ENCODE results near the gene EID1. TPM values are rescaled to one million over a fixed set of nuclear protein-coding genes. Genes with fewer than 3 reads are reported as not detected.

EID1 gene
- total and polyA plus RNA-seq, 2 donors (not counting 3 experiments of a cell fraction or from before 2014, with no cell fraction given), result 146 to 155 TPM

DNA sequence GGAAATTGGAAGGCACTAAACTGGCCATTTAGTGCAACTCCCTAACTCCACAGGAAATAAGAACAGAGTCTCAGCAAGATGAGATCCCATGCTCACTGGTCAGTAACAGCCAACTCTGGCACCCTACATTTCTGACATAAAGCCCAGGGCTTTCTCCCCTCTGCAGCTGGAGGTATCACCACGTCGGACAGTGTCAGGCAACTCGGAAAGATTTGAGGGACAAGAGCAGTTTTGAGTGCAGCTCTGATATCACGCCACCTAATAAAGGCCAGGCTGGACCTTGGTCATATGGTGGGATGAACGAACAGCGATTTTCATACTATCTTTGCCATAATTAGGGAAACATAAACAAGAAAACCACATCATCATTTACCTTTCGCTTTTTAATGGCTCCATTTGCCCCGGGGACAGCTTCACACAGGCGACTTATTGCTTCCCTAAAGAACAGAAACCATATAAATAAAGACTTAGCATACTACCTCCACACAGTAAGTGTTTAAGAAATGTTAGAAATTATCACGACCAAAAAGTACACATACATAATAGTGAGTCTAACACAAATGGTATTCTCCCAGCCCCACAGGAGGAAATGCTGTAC, 12.5 kb downstream of the EID1 start:
- no peak overlapping the region for H2AFZ ChIP-seq (ENCODE audit: low read depth, low read length)
- no peaks in the 10 kb centered on the region for H3K9me1 ChIP-seq (replicated peaks; ENCODE audit: control insufficient read depth, extremely low read depth, insufficient read depth, low read length)
- no peak overlapping the region for H3K27ac ChIP-seq (ENCODE audit: insufficient read depth, low read depth, low read length)
- no TSS peak for BruUV-seq (replicated peaks)
- no peaks in the 10 kb centered on the region for H3K36me3 ChIP-seq (ENCODE audit: control insufficient read depth in 2 of 2, extremely low read depth in 1 of 2, insufficient read depth in 2 of 2, low read length in 2 of 2)
- H3K79me2 ChIP-seq (ENCODE audit: control insufficient read depth, insufficient read depth, low read length), result no peaks in the 10 kb centered on the region
- no peak for FAIRE-seq
- intact Hi-C loops (cut with micrococcal nuclease) (no loop called here), dilution Hi-C loops (cut with MboI; ENCODE audit: extremely low pct_ligation_motif_present, low sequenced_read_pairs) (no loop called here)
- no peak overlapping the region for H3K4me2 ChIP-seq (ENCODE audit: insufficient read depth, low read length)
- H3K4me3 ChIP-seq (replicated peaks in 1 of 3; ENCODE audit: insufficient read depth in 1 of 3, low read depth in 1 of 3, low read length in 3 of 3), result no peak overlapping the region
- H4K20me1 ChIP-seq (replicated peaks; ENCODE audit: control insufficient read depth, extremely low read depth, insufficient read depth, low read length), result no peaks in the 10 kb centered on the region
- H3K27me3 ChIP-seq (ENCODE audit: control insufficient read depth in 2 of 2, insufficient read depth in 2 of 2, low read length in 2 of 2), result peaks cover 2 to 5% of the 10 kb centered on the region in 2 experiments
- H3K9ac ChIP-seq (replicated peaks; ENCODE audit: extremely low read depth, insufficient read depth, low read length), result no peak overlapping the region
- no peak for TF ChIP-seq POLR2A (IDR thresholded peaks at IDR 0.05; ENCODE audit: low read depth, low read length)
- ChIA-PET CTCF (interaction anchor here (1.1 to 1.5 kb wide), 6 partner anchors 10 to 345 kb away, joined by 3 to 4 read pairs (median 3); partner anchors contain the start of gene EID1), POLR2A (no interaction called here)
- no peaks in the 10 kb centered on the region for H3K9me3 ChIP-seq (replicated peaks; ENCODE audit: control insufficient read depth, insufficient read depth, low read length)
- no peak for DNase-seq (ENCODE audit: low read depth, low spot score)
- no peaks in the 10 kb centered on the region for H3K4me1 ChIP-seq (ENCODE audit: control insufficient read depth, extremely low read depth, insufficient read depth, low read length)

DNA sequence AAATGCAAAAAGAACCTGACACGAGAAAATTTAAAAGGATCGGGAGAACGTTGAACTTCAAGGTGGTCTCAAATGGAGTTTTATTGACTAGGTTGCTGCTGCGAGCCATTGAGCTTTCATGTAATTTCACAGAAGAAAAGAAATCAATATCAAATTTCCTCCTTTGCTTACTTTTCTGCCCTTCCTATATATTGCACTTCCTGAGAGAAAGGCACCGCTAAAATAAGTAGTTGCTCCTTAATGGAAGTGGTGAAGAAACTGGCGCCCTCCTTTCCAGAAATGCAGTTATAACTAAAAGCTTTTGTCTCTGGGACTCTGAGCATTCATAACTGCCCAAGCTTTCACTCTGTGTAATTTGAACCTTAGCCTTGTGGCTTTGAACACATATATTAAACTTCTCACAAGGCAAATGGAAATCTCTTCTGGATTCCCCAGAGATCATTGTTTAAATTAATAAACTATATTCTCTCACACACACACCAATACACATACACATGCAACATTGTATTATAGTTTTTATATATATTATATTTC, 13.4 kb downstream of the EID1 start:
- no peak for DNase-seq (ENCODE audit: low read depth, low spot score)
- H3K79me2 ChIP-seq (ENCODE audit: control insufficient read depth, insufficient read depth, low read length), result no peaks in the 10 kb centered on the region
- no peak overlapping the region for H3K4me2 ChIP-seq (ENCODE audit: insufficient read depth, low read length)
- H3K9ac ChIP-seq (replicated peaks; ENCODE audit: extremely low read depth, insufficient read depth, low read length), result no peak overlapping the region
- no peak for FAIRE-seq
- no peak overlapping the region for H3K4me3 ChIP-seq (replicated peaks in 1 of 3; ENCODE audit: insufficient read depth in 1 of 3, low read depth in 1 of 3, low read length in 3 of 3)
- H4K20me1 ChIP-seq (replicated peaks; ENCODE audit: control insufficient read depth, extremely low read depth, insufficient read depth, low read length), result no peaks in the 10 kb centered on the region
- CTCF ChIA-PET, result interaction anchor here (1.3 to 1.5 kb wide), 3 partner anchors 10 to 344 kb away, joined by 3 read pairs; no protein-coding TSS in a partner anchor
- H2AFZ ChIP-seq (ENCODE audit: low read depth, low read length), result no peak overlapping the region
- no peaks in the 10 kb centered on the region for H3K9me3 ChIP-seq (replicated peaks; ENCODE audit: control insufficient read depth, insufficient read depth, low read length)
- intact Hi-C loops (cut with micrococcal nuclease), result no loop called here
- H3K9me1 ChIP-seq (replicated peaks; ENCODE audit: control insufficient read depth, extremely low read depth, insufficient read depth, low read length), result no peaks in the 10 kb centered on the region
- H3K27ac ChIP-seq (ENCODE audit: insufficient read depth, low read depth, low read length), result no peak overlapping the region
- peaks cover 2 to 5% of the 10 kb centered on the region in 2 experiments for H3K27me3 ChIP-seq (ENCODE audit: control insufficient read depth in 2 of 2, insufficient read depth in 2 of 2, low read length in 2 of 2)
- no TSS peak for BruUV-seq (replicated peaks)
- no peaks in the 10 kb centered on the region for H3K4me1 ChIP-seq (ENCODE audit: control insufficient read depth, extremely low read depth, insufficient read depth, low read length)
- TF ChIP-seq POLR2A (IDR thresholded peaks at IDR 0.05; ENCODE audit: low read depth, low read length), result no peak
- H3K36me3 ChIP-seq (ENCODE audit: control insufficient read depth in 2 of 2, extremely low read depth in 1 of 2, insufficient read depth in 2 of 2, low read length in 2 of 2), result no peaks in the 10 kb centered on the region
- POLR2A ChIA-PET, result no interaction called here
- dilution Hi-C loops (cut with MboI; ENCODE audit: extremely low pct_ligation_motif_present, low sequenced_read_pairs), result no loop called here
